Measurements from ENCODE around the gene SLC25A25. TPM values are rescaled to one million over a fixed set of nuclear protein-coding genes. Genes with fewer than 3 reads are reported as not detected.

The SLC25A25 gene
- total and polyA plus RNA-seq, 9 of the 15 experiments (the other 6 are each of a cell fraction or from before 2014, with no cell fraction given) = 0.07 to 35.9 (median 23.2) TPM

- TF ChIP-seq CHD7 (IDR thresholded peaks at IDR 0.05; ENCODE audit: low read depth, low read length) = no peak
- no peak for TF ChIP-seq SREBF2 (CRISPR knock-in tag; IDR thresholded peaks at IDR 0.05)
- TF ChIP-seq RBM14 (IDR thresholded peaks at IDR 0.05; ENCODE audit: borderline replicate concordance, insufficient read depth, low read depth, low read length) = 0 out of 2 replicates have a peak, but pooled peaks have one; percentile 91
- no peak for TF ChIP-seq ZNF586 (CRISPR knock-in tag; conservative IDR thresholded peaks at IDR 0.05)
- TF ChIP-seq ZNF384 (IDR thresholded peaks at IDR 0.05; ENCODE audit: low read depth, low read length) = peak; percentile 6; the same call in 1 of the 2 replicates
- no peak for TF ChIP-seq PHB2 (IDR thresholded peaks at IDR 0.05; ENCODE audit: low read depth)
- TF ChIP-seq SPI1 (IDR thresholded peaks at IDR 0.05; ENCODE audit: borderline replicate concordance, low read depth, low read length) = no peak
- no peak for TF ChIP-seq PCBP1 (IDR thresholded peaks at IDR 0.05; ENCODE audit: low read depth, low read length, poor library complexity, severe bottlenecking)
- no peak; the same call in 1 of the 2 replicates for TF ChIP-seq CREB1 (IDR thresholded peaks at IDR 0.05)
- TF ChIP-seq CREB1 (CRISPR knock-in tag; IDR thresholded peaks at IDR 0.05) = peak; percentile 23; the same call in 1 of the 2 replicates
- no peak for TF ChIP-seq C11orf30 (IDR thresholded peaks at IDR 0.05; ENCODE audit: low read depth)
- TF ChIP-seq ELK1 (CRISPR knock-in tag; IDR thresholded peaks at IDR 0.05) = 0 out of 2 replicates have a peak, but pooled peaks have one; percentile 68
- no peak for TF ChIP-seq ETV1 (tag; conservative IDR thresholded peaks at IDR 0.05; ENCODE audit: low read depth)
- TF ChIP-seq PYGO2 (tag; IDR thresholded peaks at IDR 0.05) = no peak
- TF ChIP-seq YBX1 (IDR thresholded peaks at IDR 0.05) = no peak
- no peak for TF ChIP-seq MCM3 (IDR thresholded peaks at IDR 0.05)
Observed at GRCh38 chr9:128068386-128069205, 564 bp downstream of the SLC25A25 start (continued).
